ENCODE results near the gene PGM1. TPM values are rescaled to one million over a fixed set of nuclear protein-coding genes. Genes with fewer than 3 reads are reported as not detected.

PGM1 gene
- total RNA-seq, 1 donor from 2014 or later, result 199 TPM

DNA sequence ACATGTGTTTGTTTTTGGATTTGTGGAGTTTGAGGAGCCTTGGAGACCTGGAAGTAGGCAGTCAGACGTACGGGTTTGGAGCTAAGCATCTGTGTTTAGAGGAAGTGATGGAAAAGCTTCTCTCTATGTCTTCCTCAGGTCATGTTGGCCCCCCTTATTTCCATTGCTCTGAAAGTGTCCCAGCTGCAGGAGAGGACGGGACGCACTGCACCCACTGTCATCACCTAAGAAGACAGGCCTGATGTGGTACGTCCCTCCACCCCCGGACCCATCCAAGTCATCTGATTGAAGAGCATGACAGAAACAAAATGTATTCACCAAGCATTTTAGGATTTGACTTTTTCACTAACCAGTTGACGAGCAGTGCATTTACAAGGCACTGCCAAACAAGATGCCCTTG, 66.2 kb downstream of the PGM1 start:
- DNase-seq (ENCODE audit: low spot score), result no peak

DNA sequence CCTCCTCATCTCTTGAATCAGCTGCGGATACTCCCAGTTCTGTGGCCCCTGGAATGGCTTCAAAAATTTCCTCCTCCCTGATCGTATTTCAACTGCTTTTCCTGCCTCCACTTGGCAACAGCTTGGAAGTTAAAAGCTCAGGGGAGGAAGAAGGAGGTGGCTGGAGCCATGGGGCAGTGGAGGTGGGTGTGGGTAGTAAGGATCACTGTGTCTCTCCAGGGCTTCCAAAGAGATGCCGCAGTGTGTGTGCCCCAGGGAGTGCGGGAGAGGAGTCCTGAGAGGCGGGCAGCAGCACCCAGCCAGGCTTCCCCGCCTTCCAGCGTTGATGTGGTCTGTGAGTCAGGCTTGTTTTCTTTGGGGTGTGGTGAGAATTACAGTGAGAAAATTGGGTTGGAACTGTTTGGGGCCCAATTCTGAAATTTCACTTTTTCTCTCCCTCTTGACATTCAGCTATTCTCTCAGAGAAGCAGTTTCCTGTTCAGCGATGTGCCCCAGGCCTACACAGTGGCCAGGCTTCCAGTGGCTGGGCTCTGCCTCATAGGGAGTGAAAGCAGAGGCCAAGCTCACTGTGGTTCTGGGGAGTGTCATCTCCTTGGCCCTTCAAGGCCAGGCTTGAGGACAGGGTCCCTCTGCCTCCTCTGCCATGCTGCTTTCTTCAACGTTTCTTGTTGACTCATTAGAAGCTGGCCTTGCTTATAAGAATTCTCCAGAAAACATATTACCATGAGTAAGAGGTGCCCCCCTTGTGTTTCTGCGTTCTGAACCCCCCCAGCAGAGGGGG, 69.0 kb downstream of the PGM1 start:
- intact Hi-C loops (cut with DNase I), result no loop called here
- no peak for DNase-seq (ENCODE audit: low spot score)

More for the DNA sequence above, 66.2 kb downstream of the PGM1 start:
- intact Hi-C loops (cut with DNase I), result no loop called here

DNA sequence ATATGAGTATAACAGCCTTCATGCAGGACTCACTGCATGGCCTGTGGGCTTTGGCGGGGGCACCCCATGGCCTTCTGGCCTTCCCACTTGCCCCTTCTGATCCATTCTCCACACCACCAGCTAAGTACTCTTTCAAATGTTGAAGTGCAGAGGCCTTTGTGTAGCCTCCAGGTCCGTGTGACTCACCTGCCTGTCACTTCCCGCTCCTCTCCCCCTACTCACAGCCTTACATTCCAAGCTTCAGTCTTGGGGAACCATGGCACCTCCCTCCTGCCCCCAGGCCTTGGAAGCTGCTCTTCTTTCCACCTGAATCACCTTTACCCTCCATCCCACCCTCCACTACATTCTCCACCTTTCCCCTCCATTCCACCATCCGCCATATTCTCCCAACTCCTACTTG, 69.6 kb downstream of the PGM1 start:
- intact Hi-C loops (cut with DNase I), result no loop called here
- no peak for DNase-seq (ENCODE audit: low spot score)

DNA sequence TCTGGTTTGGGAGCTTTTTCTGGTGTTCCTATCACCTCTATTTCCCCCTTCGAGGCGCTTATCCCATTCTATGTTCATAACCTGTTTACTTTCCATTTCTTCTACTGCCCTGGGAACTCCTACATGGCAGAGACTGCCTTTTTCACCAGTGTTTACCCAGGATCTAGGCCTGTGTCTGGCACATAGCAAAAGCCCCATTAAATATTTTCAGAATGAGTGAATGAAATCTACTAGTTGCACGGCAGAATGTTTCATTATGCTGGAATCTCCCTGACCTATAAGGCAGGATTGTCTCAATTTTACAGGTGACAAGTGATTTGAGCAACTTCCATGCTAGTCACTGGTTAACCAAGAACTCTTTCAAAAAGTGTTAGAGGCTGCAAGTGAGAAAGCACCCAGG, 70.1 kb downstream of the PGM1 start:
- no peak for DNase-seq (ENCODE audit: low spot score)
- intact Hi-C loops (cut with DNase I), result no loop called here

DNA sequence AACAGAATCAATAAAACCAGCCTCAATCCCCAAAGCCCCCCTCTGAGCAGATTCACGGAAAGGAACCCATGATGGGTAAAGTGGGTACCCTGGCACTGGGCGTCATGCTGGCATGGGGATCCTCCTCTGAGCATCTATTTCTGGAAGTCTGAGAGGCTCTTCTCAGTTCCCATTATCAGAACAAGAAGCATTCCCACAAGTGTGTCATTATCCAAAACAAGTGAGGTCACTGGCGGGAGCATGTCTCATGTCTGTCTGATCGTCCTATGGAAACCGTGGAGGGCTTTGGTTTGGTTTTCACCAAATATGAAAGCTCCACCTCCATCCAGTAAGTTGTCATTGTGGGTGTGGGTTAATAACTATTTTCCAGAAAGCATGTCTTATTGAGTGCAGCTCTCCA, 70.7 kb downstream of the PGM1 start:
- no peak for DNase-seq (ENCODE audit: low spot score)
- intact Hi-C loops (cut with DNase I), result no loop called here

DNA sequence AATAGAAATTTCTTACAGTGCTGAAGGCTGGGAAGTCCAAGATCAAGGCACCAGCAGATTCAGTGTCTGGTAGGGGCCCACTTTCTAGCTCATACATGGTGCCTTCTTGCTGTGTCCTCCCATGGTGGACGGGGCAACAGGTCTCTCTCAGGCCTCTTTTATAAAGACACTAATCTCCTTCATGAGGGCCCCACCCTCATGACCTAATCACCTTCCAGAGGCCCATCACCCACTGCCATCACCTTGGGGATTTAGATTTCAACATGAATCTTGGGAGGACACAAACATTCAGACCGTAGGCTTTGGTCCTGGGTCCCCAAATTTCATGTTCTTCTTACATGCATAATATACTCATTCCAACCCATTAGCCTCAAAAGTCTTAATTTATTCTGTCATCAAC, 71.5 kb downstream of the PGM1 start:
- no peak for DNase-seq (ENCODE audit: low spot score)
- intact Hi-C loops (cut with DNase I), result no loop called here

DNA sequence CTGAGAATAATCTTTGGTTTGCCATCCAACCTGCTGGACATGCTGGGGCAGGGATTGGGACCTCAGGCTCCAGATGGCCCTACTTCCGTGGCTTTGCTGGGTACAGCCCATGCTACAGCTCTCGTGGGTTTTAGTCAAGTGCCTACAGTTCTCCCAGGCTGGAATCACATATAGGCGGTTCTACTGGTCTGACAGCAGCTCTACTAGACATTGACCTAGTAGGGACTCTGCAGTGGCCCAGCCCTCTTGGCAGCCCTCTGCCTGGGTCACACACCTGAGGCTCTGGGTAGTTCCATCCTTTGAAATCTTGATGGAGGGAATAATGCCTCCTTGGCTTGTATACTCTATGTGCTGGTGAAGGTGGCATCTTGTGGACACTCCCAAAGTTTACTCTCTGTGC, 72.2 kb downstream of the PGM1 start:
- no peak for DNase-seq (ENCODE audit: low spot score)
- intact Hi-C loops (cut with DNase I), result no loop called here

DNA sequence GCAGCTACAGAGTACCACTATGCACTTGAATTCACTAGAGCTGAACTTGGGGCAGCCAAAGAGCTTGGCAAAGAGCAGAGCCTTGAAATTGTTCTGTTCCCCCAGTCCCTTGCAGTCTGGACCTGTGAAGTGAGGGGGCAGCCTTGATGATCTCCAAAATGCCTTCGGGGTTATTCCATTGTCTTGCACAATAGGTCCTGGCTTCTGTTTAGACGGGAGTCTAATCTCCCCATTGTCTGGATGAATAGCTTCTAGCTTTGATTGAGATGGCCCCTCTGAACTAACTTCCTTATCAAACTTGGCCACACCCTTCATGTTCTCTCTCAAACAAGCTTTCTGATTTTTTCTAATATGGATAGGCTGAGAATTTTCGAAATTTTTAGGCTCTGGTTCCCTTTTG, 72.6 kb downstream of the PGM1 start:
- intact Hi-C loops (cut with DNase I), result no loop called here
- DNase-seq (ENCODE audit: low spot score), result no peak

DNA sequence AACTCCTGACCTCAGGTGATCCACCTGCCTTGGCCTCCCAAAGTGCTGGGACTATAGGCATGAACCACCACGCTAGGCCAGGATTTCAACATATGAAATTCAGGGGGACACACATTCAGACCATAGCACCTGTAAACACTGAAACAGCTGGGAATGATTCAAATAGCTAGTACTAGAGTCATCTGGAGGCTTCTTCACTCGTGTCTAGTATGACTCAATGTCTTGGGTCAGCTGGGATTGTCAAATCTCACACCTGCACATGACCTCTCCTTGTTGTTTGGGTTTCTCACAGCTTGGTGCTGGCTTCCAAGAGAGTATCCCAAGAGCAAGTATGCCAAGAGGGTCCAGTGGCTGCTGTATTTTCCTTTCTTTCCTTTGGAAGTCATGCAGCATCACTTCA, 75.1 kb downstream of the PGM1 start:
- intact Hi-C loops (cut with DNase I), result no loop called here
- DNase-seq (ENCODE audit: low spot score), result no peak

DNA sequence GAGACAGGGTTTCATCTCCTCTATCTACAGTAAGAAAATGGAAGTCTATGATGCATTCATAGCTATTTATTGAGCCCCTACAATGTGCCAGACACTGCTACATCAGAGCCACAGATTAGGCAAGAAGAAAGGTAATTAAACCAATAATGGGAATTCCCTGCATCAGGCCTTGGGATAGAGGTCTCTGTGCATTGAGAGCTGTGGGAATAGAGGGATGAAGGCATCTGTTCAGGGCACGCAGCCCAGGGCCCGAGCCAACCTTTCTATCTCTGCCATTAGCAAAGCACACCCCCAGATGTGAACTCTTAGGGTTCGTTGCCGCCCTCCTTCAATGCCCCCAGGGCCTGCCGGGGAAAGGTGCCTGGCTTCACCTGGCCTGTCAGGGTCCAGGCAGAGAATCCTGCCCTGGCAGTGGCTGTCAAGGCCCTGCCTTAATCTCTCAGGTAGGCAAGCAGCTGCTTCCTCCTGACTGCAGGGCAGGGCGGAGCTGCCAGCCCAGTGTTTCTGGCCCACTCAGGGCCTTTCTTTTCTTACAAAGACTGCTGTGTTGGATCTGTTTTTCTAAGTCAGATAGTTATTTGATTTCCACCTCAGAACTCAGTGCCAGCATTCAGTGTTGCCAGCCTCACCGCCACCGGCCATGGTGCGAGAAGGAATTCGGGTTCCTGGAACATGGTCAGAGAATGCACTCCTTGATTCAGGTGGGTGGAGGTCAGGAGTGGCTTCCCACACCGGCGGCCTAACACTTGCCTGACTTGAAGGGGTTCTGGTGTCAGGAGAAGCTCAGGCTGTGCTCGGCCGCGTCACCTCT, 76.1 kb downstream of the PGM1 start:
- no peak for DNase-seq (ENCODE audit: low spot score)
- intact Hi-C loops (cut with DNase I), result no loop called here

DNA sequence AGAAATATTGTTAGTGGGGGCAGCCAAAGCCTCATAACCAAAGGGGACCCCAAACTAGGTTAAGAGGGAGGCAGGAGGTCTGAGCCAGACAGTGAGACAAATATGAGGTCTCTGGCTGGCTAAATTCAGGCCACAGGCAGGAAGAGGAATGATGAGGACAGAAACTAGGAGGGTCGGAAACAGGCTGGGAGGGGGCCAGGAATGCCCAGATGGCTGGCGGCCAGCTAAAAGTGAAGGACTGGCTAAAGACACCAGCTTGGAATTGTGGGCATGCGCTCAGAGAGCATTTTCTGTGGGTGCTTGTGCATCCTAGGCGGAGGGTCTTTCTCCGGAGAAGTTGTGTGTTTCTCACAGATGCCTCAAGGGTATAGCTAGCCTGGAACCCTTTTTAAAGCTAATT, 77.0 kb downstream of the PGM1 start:
- DNase-seq (ENCODE audit: low spot score), result no peak
- intact Hi-C loops (cut with DNase I), result loop anchor here (10.0 kb wide), 1 partner anchor 495 kb away; no protein-coding TSS in a partner anchor

DNA sequence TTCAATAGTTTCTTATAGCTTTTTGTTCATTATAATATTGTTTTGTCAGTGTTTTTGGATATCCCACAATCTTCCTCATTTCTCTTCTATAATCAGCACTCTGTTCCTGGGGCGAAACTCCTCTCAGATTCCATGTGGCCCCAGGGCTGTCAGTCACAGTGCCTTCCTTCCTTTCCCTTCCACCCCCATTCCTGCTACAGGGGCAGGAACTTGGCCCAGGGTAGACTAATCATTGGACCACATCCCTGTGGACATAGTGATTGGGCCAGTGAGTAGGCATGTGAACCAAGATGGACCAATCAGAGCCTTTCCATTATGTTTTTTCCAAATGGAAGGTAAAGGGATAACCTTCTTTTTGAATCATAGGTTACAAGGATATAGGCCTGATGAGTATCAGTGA, 78.3 kb downstream of the PGM1 start:
- DNase-seq (ENCODE audit: low spot score), result no peak
- intact Hi-C loops (cut with DNase I), result loop anchor here (10.0 kb wide), 1 partner anchor 493 kb away; no protein-coding TSS in a partner anchor

DNA sequence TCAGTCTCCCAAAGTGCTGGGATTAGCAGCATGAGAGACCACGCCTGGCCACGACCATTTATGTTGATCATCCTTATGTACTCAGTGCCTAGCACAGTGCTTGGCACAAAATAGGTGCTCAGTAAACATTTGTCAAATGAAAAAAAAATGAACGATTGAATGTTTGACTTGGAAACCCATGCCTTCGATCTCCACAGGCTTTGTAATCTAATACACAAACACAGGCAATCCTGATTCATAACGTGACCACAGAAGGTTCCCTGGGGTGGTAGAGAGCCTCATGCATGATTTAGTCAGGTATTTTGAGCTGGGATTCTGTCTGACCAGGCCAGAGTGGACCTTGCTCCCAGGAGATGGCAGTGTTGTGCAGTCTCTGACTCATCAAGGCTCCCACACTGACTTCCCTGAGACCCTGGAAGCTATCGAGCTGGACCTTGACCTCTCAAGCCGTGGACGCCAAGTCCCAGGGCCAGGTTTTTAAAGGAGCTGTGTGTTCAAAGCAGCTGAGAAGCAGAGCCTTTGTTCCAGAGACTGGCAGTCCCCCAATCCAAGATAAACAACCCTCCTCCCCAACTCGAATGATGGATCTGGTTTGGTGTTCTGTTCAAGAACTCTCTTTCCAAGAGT, 81.1 kb downstream of the PGM1 start:
- no peak for DNase-seq (ENCODE audit: low spot score)
- intact Hi-C loops (cut with DNase I), result loop anchor here (2.0 to 10.0 kb wide), 2 partner anchors 490 to 568 kb away; no protein-coding TSS in a partner anchor

DNA sequence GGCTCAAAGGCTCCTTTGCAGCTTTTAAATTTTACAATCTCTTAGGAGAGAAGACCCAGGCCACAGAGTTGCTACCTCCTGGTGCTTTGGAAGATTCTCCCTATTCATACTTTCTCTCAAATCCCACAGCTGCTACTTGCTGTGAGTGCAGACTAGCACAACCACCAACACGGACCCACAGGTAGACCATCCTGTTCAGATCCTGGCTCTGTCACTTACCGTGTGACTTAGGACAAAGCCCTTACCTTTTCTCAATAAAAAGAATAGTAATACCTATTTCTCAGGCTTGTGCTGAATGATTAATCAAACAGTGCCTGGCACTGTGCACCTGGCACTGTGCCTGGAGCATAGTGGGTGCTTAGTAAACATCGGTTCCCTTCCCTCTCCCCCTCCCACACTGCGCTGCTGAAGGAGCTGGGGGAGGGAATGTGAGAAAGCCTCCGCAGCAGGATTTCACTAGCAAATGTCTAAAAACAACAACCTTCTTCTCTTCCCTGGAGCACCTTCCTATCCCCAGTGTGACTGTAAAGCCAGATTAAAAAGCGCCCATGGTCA, 81.7 kb downstream of the PGM1 start:
- intact Hi-C loops (cut with DNase I), result loop anchor here (2.0 to 10.0 kb wide), 2 partner anchors 490 to 568 kb away; no protein-coding TSS in a partner anchor
- DNase-seq (ENCODE audit: low spot score), result no peak

DNA sequence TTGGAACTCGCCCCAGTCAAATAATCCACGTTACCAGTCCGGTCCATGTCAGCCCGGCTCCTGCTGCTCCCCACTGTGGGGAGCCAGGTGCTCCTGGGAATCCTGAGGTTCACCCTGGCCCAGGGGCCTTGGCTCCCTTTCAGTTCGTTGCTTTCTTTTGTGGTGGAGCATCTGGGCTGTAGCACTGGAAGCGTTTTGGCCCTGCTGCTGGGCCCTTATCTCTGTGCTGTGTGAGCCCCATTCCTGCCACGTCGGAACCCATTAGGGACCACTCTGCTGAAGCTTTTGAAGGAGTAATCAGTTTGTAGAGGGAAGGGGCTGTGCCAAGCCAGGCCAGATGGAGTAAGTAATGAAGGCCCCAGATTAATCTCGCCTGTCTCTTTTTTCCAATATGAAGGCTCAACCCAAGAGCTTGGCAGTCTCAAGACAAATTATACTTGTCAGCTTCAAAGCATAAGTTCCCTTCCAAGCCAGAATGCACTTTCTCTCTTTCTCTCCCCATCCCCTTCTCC, 82.3 kb downstream of the PGM1 start:
- intact Hi-C loops (cut with DNase I), result loop anchor here (2.0 to 10.0 kb wide), 2 partner anchors 489 to 567 kb away; no protein-coding TSS in a partner anchor
- no peak for DNase-seq (ENCODE audit: low spot score)

DNA sequence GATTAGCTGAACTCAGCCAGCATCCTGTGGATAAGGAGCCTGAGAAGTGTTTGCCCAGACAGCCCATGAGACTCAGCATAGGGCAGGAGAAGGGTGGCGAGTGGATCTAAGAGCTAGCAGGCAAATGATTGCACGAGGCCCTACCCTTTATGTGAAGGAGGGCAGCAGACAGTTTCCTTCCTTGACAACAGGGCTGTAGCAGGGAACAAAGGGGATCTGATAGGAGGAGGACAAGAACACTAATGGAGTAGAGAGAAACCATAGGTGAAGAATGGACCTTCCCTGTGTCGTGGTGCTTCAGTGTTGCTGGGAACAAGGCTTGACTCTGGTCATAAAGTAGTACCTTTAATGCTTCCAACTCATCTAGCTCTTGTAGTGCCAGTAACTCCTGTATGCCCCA, 84.3 kb downstream of the PGM1 start:
- intact Hi-C loops (cut with DNase I), result loop anchor here (10.0 kb wide), 1 partner anchor 487 kb away; no protein-coding TSS in a partner anchor
- no peak for DNase-seq (ENCODE audit: low spot score)

DNA sequence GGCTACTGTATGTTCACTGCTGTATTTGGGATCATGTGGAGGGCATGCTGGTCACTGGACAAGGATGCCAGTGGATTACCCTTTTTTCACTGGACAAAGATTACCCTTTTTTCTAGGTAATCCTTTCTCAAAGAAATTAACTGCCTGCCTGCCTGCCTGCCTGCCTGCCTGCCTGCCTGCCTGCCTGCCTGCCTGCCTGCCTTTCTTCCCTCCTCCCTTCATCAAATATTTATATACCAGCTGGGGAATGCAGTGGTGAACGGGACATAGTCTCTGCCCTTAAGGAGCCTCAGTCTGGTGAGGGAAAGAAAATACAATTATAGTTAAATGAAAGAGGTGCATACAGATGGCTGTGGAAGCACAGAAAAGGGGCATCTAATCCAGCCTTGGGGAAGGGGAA, 85.0 kb downstream of the PGM1 start:
- no peak for DNase-seq (ENCODE audit: low spot score)
- intact Hi-C loops (cut with DNase I), result loop anchor here (10.0 kb wide), 1 partner anchor 487 kb away; no protein-coding TSS in a partner anchor

DNA sequence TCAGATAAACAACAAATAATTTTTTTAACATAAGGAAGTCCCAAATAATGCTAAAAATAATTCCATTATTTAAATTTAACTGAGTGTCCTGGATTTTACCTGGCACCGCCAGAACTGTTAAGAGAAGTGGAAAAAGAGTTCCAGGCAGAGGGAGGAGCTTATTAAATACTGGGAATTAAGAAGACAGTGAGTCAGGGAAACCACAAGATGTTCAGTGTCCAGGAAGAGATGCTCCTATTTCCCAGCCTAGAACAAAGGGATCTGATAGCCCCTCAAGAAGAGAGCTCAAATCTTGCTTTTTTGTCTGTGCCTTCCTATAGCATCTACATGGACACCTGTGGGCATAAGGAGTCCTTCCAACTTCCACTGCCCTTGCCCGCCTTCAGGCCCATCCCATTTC, 85.9 kb downstream of the PGM1 start:
- no peak for DNase-seq (ENCODE audit: low spot score)
- intact Hi-C loops (cut with DNase I), result loop anchor here (10.0 kb wide), 1 partner anchor 486 kb away; no protein-coding TSS in a partner anchor

DNA sequence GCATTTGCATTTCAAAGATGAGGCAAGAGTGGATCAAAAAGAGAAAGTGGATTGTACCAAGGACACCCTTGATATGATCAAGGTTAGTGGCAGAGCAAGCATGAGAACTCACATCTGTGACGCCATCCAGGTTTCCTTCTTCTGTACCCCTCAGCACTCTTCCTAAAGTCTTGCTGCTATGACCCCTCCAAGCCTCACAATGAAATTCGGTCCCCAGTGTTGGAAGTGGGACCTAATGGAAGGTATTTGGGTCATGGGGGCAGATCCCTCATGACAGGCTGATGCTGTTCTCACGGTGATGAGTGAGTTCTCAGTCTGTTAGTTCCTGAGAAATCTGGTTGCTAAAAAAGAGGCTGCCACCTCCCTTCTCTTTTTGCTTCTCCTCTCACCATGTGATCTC, 86.4 kb downstream of the PGM1 start:
- DNase-seq (ENCODE audit: low spot score), result no peak
- intact Hi-C loops (cut with DNase I), result loop anchor here (10.0 kb wide), 1 partner anchor 485 kb away; no protein-coding TSS in a partner anchor
